ENCODE results near the gene RAVER2.

The RAVER2 gene

DNA sequence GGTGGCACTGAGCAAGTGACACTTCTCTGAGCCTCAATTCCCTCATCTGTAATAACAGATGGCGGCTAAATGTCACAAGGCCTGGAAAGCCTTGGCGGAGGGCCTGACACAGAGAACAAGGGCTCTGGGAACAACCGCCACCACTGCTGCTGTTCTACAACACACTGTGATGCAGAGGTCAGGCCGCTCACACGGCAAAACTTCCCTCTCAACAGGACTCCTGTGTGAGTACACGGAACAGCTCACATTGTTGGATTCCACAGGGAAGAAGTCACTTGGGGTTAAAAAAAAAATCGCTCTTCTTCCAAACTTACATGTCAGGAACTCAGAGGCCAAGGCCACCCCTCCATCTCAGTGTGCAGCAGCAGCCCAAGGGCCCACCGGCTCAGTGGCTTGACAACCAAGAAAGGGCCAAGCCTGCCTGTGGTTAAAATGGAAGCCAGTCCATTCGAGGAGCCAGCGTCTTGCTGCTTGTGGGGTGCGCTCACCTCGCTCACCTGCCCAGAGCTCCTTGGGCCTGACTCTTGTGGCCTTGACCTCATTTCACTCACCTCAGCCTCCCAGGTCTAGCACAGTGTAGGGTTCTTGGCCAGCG, 101.1 kb downstream of the RAVER2 start:
- DNase-seq (ENCODE audit: low read depth in 1 of 2, low spot score in 1 of 2), result no peak
- Histone ChIP-seq H3K27ac (replicated peaks) (no peak overlapping the region), H3K4me3 (replicated peaks; ENCODE audit: insufficient read depth, low read length) (no peak overlapping the region), H3K27me3 (ENCODE audit: insufficient read depth, poor library complexity, severe bottlenecking) (no peaks in the 10 kb centered on the region)
- no peak for TF ChIP-seq POLR2AphosphoS5 (IDR thresholded peaks at IDR 0.05; ENCODE audit: low read depth)
- no peak for TF ChIP-seq SPI1 (IDR thresholded peaks at IDR 0.05; ENCODE audit: borderline replicate concordance, low read depth)
- no peak for TF ChIP-seq GABPA (IDR thresholded peaks at IDR 0.05; ENCODE audit: low read depth)
- TF ChIP-seq, protein P1, sequence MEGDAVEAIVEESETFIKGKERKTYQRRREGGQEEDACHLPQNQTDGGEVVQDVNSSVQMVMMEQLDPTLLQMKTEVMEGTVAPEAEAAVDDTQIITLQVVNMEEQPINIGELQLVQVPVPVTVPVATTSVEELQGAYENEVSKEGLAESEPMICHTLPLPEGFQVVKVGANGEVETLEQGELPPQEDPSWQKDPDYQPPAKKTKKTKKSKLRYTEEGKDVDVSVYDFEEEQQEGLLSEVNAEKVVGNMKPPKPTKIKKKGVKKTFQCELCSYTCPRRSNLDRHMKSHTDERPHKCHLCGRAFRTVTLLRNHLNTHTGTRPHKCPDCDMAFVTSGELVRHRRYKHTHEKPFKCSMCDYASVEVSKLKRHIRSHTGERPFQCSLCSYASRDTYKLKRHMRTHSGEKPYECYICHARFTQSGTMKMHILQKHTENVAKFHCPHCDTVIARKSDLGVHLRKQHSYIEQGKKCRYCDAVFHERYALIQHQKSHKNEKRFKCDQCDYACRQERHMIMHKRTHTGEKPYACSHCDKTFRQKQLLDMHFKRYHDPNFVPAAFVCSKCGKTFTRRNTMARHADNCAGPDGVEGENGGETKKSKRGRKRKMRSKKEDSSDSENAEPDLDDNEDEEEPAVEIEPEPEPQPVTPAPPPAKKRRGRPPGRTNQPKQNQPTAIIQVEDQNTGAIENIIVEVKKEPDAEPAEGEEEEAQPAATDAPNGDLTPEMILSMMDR (IDR thresholded peaks at IDR 0.05; ENCODE audit: insufficient read depth, low read length), result no peak
- TF ChIP-seq, protein P2, sequence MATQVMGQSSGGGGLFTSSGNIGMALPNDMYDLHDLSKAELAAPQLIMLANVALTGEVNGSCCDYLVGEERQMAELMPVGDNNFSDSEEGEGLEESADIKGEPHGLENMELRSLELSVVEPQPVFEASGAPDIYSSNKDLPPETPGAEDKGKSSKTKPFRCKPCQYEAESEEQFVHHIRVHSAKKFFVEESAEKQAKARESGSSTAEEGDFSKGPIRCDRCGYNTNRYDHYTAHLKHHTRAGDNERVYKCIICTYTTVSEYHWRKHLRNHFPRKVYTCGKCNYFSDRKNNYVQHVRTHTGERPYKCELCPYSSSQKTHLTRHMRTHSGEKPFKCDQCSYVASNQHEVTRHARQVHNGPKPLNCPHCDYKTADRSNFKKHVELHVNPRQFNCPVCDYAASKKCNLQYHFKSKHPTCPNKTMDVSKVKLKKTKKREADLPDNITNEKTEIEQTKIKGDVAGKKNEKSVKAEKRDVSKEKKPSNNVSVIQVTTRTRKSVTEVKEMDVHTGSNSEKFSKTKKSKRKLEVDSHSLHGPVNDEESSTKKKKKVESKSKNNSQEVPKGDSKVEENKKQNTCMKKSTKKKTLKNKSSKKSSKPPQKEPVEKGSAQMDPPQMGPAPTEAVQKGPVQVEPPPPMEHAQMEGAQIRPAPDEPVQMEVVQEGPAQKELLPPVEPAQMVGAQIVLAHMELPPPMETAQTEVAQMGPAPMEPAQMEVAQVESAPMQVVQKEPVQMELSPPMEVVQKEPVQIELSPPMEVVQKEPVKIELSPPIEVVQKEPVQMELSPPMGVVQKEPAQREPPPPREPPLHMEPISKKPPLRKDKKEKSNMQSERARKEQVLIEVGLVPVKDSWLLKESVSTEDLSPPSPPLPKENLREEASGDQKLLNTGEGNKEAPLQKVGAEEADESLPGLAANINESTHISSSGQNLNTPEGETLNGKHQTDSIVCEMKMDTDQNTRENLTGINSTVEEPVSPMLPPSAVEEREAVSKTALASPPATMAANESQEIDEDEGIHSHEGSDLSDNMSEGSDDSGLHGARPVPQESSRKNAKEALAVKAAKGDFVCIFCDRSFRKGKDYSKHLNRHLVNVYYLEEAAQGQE (IDR thresholded peaks at IDR 0.05; ENCODE audit: insufficient replicate concordance, low read depth), result no peak

DNA sequence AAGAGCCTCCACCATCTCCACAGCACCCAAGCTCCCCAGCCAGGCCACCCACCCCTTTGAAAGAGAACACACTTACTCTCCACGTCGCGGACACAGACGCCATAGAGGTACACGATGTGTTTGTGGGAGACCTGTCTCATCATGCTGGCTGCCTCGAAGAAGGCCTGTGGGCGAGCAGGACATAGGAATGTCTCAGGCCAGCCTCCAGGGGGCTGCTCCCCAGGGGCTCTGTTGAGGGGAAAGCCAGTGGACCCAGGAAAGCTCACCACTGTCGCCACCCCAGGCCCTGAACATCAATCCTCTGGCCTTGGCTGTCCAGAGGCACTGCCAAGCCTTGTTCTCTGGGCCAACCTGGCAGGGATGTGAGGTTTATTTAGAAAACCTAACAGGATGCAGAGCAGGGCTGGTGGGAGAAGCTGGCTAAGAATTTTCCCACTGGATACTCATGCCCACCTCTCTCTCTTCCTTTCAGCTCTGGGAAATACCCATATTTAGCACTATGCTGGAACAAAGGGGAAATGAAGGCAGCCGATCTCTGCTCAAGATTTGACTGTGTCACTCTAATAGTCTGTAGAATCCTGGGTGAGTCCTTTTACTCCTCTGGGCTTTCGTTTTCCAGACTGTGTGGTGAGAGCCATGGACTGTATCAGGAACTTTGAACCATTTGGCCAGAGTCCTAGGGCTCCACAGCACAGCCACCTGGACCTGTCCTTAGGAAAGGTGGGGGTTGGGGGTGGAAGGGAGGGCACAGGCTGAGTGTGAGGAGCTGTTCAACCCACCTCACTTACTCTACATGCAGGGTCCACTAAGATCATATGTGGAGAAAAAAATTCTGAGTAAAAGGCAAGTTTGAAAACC, 101.9 kb downstream of the RAVER2 start:
- DNase-seq (ENCODE audit: low read depth in 1 of 2, low spot score in 1 of 2), result no peak

DNA sequence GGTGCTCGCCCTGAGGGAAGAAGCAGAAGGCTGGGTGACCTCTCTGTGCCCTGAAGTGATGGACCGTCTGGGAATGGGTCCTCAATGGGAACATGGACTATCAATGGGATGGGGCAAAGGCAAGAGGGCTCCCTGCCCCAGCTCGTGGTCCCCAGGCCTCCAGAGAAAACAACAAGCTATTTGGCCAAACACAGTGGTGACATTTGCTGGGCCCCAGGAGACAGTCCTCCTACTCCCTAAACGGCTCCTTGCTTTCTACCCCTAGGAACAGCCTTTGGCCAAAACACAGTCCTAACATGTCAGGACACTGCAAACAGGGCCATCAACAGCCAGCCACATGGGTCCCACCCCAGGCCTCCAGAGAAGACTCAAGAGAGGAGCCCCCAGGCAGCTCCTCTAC, 102.8 kb downstream of the RAVER2 start:
- Histone ChIP-seq H3K27me3 (ENCODE audit: insufficient read depth, poor library complexity, severe bottlenecking) (no peaks in the 10 kb centered on the region), H3K27ac (replicated peaks) (no peak overlapping the region), H3K4me3 (replicated peaks; ENCODE audit: insufficient read depth, low read length) (no peak overlapping the region)
- TF ChIP-seq GABPA (IDR thresholded peaks at IDR 0.05; ENCODE audit: low read depth) (no peak), POLR2AphosphoS5 (IDR thresholded peaks at IDR 0.05; ENCODE audit: low read depth) (no peak), SPI1 (IDR thresholded peaks at IDR 0.05; ENCODE audit: borderline replicate concordance, low read depth) (no peak)
- TF ChIP-seq, protein P1 (IDR thresholded peaks at IDR 0.05; ENCODE audit: insufficient read depth, low read length), result no peak
- TF ChIP-seq, protein P2 (IDR thresholded peaks at IDR 0.05; ENCODE audit: insufficient replicate concordance, low read depth), result no peak
- no peak for DNase-seq (ENCODE audit: low read depth in 1 of 2, low spot score in 1 of 2)

More for the DNA sequence above, 101.9 kb downstream of the RAVER2 start:
- H3K27ac ChIP-seq (replicated peaks), result no peak overlapping the region
- TF ChIP-seq, protein P2 (IDR thresholded peaks at IDR 0.05; ENCODE audit: insufficient replicate concordance, low read depth), result no peak
- no peaks in the 10 kb centered on the region for H3K27me3 ChIP-seq (ENCODE audit: insufficient read depth, poor library complexity, severe bottlenecking)
- H3K4me3 ChIP-seq (replicated peaks; ENCODE audit: insufficient read depth, low read length), result no peak overlapping the region

All from HL-60 (cell line).